IgD-negative memory B cell (primary cell): ENCODE measurements around the gene SBNO2. TPM values are rescaled to one million over a fixed set of nuclear protein-coding genes. Genes with fewer than 3 reads are reported as not detected.

Experiments used
- H3K27ac Mint-ChIP-seq, 3 donors: one replicate each; pipeline ENCODE4 v1.8.0; 2020 to 2022; ENCODE audit warnings: mild to moderate bottlenecking in 3 of 3, mixed read lengths in 3 of 3, moderate library complexity in 1 of 3
- H3K27me3 Mint-ChIP-seq: one replicate; pipeline ENCODE4 v1.8.0; 2021; ENCODE audit warnings: mixed read lengths
- H3K36me3 Mint-ChIP-seq: one replicate; pipeline ENCODE4 v1.8.0; 2020; ENCODE audit warnings: mild to moderate bottlenecking, mixed read lengths
- H3K4me1 Mint-ChIP-seq, 3 donors: one replicate each; pipeline ENCODE4 v1.8.0; 2020 to 2022; ENCODE audit warnings: mixed read lengths in 3 of 3, mild to moderate bottlenecking in 1 of 3
- H3K4me3 Mint-ChIP-seq, 4 donors: one replicate each; pipeline ENCODE4 v1.8.0; 2020 to 2022; ENCODE audit warnings: mild to moderate bottlenecking in 4 of 4, mixed read lengths in 4 of 4, moderate library complexity in 3 of 4
- H3K9me3 Mint-ChIP-seq, 3 donors: one replicate each; pipeline ENCODE4 v1.8.0; 2020 to 2021; ENCODE audit warnings: mixed read lengths in 3 of 3, mild to moderate bottlenecking in 1 of 3
- polyA plus RNA-seq: library from polyadenylated mRNA; unstranded; fragments of 300-500 nt; fragmentation: Illumina TruSeq; gene quantifications from one replicate; pipeline ENCODE4 v1.2.3, GENCODE V29; 2021

Gene SBNO2
- polyA plus RNA-seq, 1 donor from 2014 or later: 2.1 TPM

GRCh38 chr19:1156305-1156801, 17.7 kb downstream of the SBNO2 start:
- H3K27ac Mint-ChIP-seq: no peak overlapping the region
- no peaks in the 10 kb centered on the region for H3K9me3 Mint-ChIP-seq
- H3K27me3 Mint-ChIP-seq: no peaks in the 10 kb centered on the region

GRCh38 chr19:1155352-1156304, 18.4 kb downstream of the SBNO2 start:
- H3K27ac Mint-ChIP-seq: no peak overlapping the region

More at GRCh38 chr19:1156305-1156801, 17.7 kb downstream of the SBNO2 start:
- no peak overlapping the region for H3K4me3 Mint-ChIP-seq
- no peaks in the 10 kb centered on the region for H3K36me3 Mint-ChIP-seq
- peaks cover 0 to 4% (median 0%) of the 10 kb centered on the region in 3 donors for H3K4me1 Mint-ChIP-seq

GRCh38 chr19:1154731-1155351, 19.2 kb downstream of the SBNO2 start:
- H3K36me3 Mint-ChIP-seq: no peaks in the 10 kb centered on the region
- H3K4me1 Mint-ChIP-seq: no peaks in the 10 kb centered on the region
- H3K27ac Mint-ChIP-seq: no peak overlapping the region
- no peaks in the 10 kb centered on the region for H3K27me3 Mint-ChIP-seq
- H3K4me3 Mint-ChIP-seq: no peak overlapping the region
- H3K9me3 Mint-ChIP-seq: no peaks in the 10 kb centered on the region

More at GRCh38 chr19:1155352-1156304, 18.4 kb downstream of the SBNO2 start:
- Mint-ChIP-seq H3K9me3 (no peaks in the 10 kb centered on the region), H3K27me3 (no peaks in the 10 kb centered on the region), H3K36me3 (no peaks in the 10 kb centered on the region), H3K4me1 (peaks cover 0 to 2% (median 0%) of the 10 kb centered on the region in 3 donors), H3K4me3 (no peak overlapping the region)

- Mint-ChIP-seq H3K27me3 (no peaks in the 10 kb centered on the region), H3K9me3 (no peaks in the 10 kb centered on the region), H3K36me3 (no peaks in the 10 kb centered on the region), H3K4me3 (no peak overlapping the region), H3K4me1 (no peaks in the 10 kb centered on the region), H3K27ac (no peak overlapping the region)
Measured at GRCh38 chr19:1153891-1154730, 20.0 kb downstream of the SBNO2 start.

GRCh38 chr19:1151917-1152587, 22.0 kb downstream of the SBNO2 start:
- Mint-ChIP-seq H3K36me3 (no peaks in the 10 kb centered on the region), H3K9me3 (no peaks in the 10 kb centered on the region), H3K4me3 (no peak overlapping the region), H3K27ac (no peak overlapping the region), H3K4me1 (no peaks in the 10 kb centered on the region), H3K27me3 (no peaks in the 10 kb centered on the region)

- Mint-ChIP-seq H3K4me1 (no peaks in the 10 kb centered on the region), H3K36me3 (no peaks in the 10 kb centered on the region), H3K27ac (peak overlapping the region in 1 of 3 donors; percentile 16), H3K9me3 (no peaks in the 10 kb centered on the region), H3K4me3 (no peak overlapping the region), H3K27me3 (no peaks in the 10 kb centered on the region)
Measured at GRCh38 chr19:1151037-1151724, 22.9 kb downstream of the SBNO2 start.

GRCh38 chr19:1150333-1151036, 23.6 kb downstream of the SBNO2 start:
- H3K9me3 Mint-ChIP-seq: no peaks in the 10 kb centered on the region
- H3K27ac Mint-ChIP-seq: peak overlapping the region in 1 of 3 donors; percentile 16
- H3K4me3 Mint-ChIP-seq: no peak overlapping the region
- H3K27me3 Mint-ChIP-seq: no peaks in the 10 kb centered on the region
- H3K36me3 Mint-ChIP-seq: no peaks in the 10 kb centered on the region
- no peaks in the 10 kb centered on the region for H3K4me1 Mint-ChIP-seq

GRCh38 chr19:1149259-1150045, 24.6 kb downstream of the SBNO2 start:
- H3K9me3 Mint-ChIP-seq: no peaks in the 10 kb centered on the region
- no peak overlapping the region for H3K27ac Mint-ChIP-seq
- peaks cover 3% of the 10 kb centered on the region for H3K36me3 Mint-ChIP-seq
- H3K27me3 Mint-ChIP-seq: no peaks in the 10 kb centered on the region
- H3K4me3 Mint-ChIP-seq: no peak overlapping the region
- peaks cover 0 to under 1% (median under 1%) of the 10 kb centered on the region in 3 donors for H3K4me1 Mint-ChIP-seq

- peaks cover 3% of the 10 kb centered on the region for H3K36me3 Mint-ChIP-seq
- H3K9me3 Mint-ChIP-seq: no peaks in the 10 kb centered on the region
- no peak overlapping the region for H3K4me3 Mint-ChIP-seq
- no peaks in the 10 kb centered on the region for H3K27me3 Mint-ChIP-seq
- H3K4me1 Mint-ChIP-seq: peaks cover 0 to 1% (median 1%) of the 10 kb centered on the region in 3 donors
- H3K27ac Mint-ChIP-seq: peak overlapping the region in 1 of 3 donors; percentile 31
Measured at GRCh38 chr19:1147934-1148549, 26.0 kb downstream of the SBNO2 start.

- H3K27ac Mint-ChIP-seq: peak overlapping the region in 1 of 3 donors; percentile 31
- peaks cover 3% of the 10 kb centered on the region for H3K36me3 Mint-ChIP-seq
- no peaks in the 10 kb centered on the region for H3K9me3 Mint-ChIP-seq
- peaks cover 0 to 1% (median 1%) of the 10 kb centered on the region in 3 donors for H3K4me1 Mint-ChIP-seq
- H3K27me3 Mint-ChIP-seq: no peaks in the 10 kb centered on the region
- no peak overlapping the region for H3K4me3 Mint-ChIP-seq
Measured at GRCh38 chr19:1146858-1147780, 26.9 kb downstream of the SBNO2 start.

GRCh38 chr19:1146412-1146699, 27.7 kb downstream of the SBNO2 start:
- no peak overlapping the region for H3K27ac Mint-ChIP-seq
- peaks cover 0 to 1% (median 1%) of the 10 kb centered on the region in 3 donors for H3K4me1 Mint-ChIP-seq
- H3K4me3 Mint-ChIP-seq: no peak overlapping the region
- H3K27me3 Mint-ChIP-seq: no peaks in the 10 kb centered on the region
- H3K9me3 Mint-ChIP-seq: no peaks in the 10 kb centered on the region
- H3K36me3 Mint-ChIP-seq: peaks cover 3% of the 10 kb centered on the region
